SH-SY5Y (cell line): ENCODE results near the gene UHRF1.

Experiments used
- GATA2 ChIP-seq: IDR thresholded peaks from 2 replicates; pipeline ENCODE4 v1.6.1; 2011; ENCODE audit warnings: mild to moderate bottlenecking, low read depth, low read length
- GATA3 ChIP-seq: IDR thresholded peaks from 2 replicates; pipeline ENCODE4 v1.6.1; 2011; ENCODE audit warnings: low read depth, mild to moderate bottlenecking, low read length, moderate library complexity

GRCh38 chr19:5001615-5002014 is 92.3 kb downstream of the UHRF1 start:
- no peak for TF ChIP-seq GATA3
- TF ChIP-seq GATA2: no peak
